ENCODE measurements around the gene UBE2E2. TPM values are rescaled to one million over a fixed set of nuclear protein-coding genes. Genes with fewer than 3 reads are reported as not detected.

UBE2E2 gene
- total RNA-seq, 1 donor from 2014 or later = 89.8 TPM

DNA sequence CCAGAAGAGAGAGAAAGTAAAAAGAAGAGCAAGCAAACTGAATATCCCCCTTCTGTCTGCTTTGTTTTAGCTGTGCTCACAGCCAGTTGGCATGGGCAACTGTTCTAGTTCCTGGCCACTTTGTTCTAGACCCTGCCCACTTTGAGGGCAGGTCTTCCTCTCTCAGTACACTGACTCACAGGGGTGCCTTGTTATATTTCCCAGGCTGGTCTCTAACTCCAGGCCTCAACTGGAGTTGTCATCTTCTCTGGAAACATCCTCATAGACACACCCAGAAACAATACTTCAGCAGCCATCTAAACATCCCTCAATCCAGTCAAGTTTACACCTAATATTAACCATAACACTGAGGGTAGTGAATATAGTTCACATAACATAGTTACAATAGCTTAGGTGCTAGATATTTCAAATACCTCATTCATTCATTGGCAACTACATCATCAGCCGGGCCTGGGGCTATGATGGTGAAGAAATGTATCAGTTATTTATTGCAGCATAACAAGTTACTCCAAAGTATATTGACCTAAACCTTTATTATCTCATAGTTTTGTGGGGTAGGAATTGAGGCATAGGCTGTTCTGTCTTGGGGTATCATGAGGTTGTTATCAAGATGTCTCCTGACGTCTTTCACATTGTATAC, 106.0 kb downstream of the UBE2E2 start:
- Histone ChIP-seq H3K36me3 (no peaks in the 10 kb centered on the region), H3K27ac (no peak overlapping the region), H3K9me3 (ENCODE audit: low read depth) (no peaks in the 10 kb centered on the region), H3K27me3 (no peaks in the 10 kb centered on the region), H3K4me3 (no peak overlapping the region), H4K20me1 (ENCODE audit: low read depth) (peaks cover 21% of the 10 kb centered on the region), H3K4me2 (no peak overlapping the region), H3F3A (ENCODE audit: low read depth) (no peaks in the 10 kb centered on the region), H2AFZ (replicated peaks) (no peak overlapping the region), H3K79me2 (ENCODE audit: low read depth) (peaks cover 62% of the 10 kb centered on the region), H3K9ac (no peak overlapping the region), H3K4me1 (peaks cover 3% of the 10 kb centered on the region)
- Mint-ChIP-seq H3K27ac (no peak overlapping the region), H3K27me3 (ENCODE audit: insufficient read depth, low read depth) (peaks cover 2% of the 10 kb centered on the region), H3K4me3 (no peak overlapping the region), H3K36me3 (peaks cover 6% of the 10 kb centered on the region), H3K4me1 (no peaks in the 10 kb centered on the region), H3K9me3 (no peaks in the 10 kb centered on the region)
- TF ChIP-seq, protein P1, sequence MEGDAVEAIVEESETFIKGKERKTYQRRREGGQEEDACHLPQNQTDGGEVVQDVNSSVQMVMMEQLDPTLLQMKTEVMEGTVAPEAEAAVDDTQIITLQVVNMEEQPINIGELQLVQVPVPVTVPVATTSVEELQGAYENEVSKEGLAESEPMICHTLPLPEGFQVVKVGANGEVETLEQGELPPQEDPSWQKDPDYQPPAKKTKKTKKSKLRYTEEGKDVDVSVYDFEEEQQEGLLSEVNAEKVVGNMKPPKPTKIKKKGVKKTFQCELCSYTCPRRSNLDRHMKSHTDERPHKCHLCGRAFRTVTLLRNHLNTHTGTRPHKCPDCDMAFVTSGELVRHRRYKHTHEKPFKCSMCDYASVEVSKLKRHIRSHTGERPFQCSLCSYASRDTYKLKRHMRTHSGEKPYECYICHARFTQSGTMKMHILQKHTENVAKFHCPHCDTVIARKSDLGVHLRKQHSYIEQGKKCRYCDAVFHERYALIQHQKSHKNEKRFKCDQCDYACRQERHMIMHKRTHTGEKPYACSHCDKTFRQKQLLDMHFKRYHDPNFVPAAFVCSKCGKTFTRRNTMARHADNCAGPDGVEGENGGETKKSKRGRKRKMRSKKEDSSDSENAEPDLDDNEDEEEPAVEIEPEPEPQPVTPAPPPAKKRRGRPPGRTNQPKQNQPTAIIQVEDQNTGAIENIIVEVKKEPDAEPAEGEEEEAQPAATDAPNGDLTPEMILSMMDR (IDR thresholded peaks at IDR 0.05) = no peak
- TF ChIP-seq EZH2phosphoT487 (IDR thresholded peaks at IDR 0.05) (no peak), EZH2 (IDR thresholded peaks at IDR 0.05) (no peak)
- DNase-seq (ENCODE audit: low spot score) = no peak

DNA sequence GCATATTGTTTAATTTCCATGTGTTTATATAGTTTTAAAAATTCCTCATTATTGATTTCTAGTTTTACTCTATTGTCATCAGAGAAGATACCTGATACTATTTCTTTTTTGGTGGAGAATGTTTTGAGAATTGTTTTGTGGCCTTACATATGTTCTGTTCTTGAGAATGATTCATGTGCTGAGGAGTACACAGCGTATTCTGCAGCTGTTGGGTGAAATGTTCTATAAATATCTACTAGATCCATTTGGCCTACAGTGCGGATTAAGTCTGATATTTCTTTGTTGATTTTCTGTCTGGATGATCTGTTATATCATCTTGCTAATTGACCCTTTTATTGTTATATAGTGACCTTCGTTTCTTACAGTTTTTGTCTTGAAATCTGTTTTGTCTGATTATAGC, 109.7 kb downstream of the UBE2E2 start:
- no peaks in the 10 kb centered on the region for H3K9me3 ChIP-seq (ENCODE audit: low read depth)
- H3K4me1 ChIP-seq = no peaks in the 10 kb centered on the region
- Mint-ChIP-seq H3K36me3 (peaks cover 10% of the 10 kb centered on the region), H3K27me3 (ENCODE audit: insufficient read depth, low read depth) (peaks cover 2% of the 10 kb centered on the region), H3K9me3 (peaks cover 7% of the 10 kb centered on the region), H3K4me1 (no peaks in the 10 kb centered on the region), H3K4me3 (no peak overlapping the region), H3K27ac (no peak overlapping the region)
- H3K9ac ChIP-seq = no peak overlapping the region
- no peak for DNase-seq (ENCODE audit: low spot score)
- no peaks in the 10 kb centered on the region for H3K36me3 ChIP-seq
- H3K79me2 ChIP-seq (ENCODE audit: low read depth) = peaks cover 51% of the 10 kb centered on the region
- peaks cover 3% of the 10 kb centered on the region for H4K20me1 ChIP-seq (ENCODE audit: low read depth)
- TF ChIP-seq, protein P1 (IDR thresholded peaks at IDR 0.05) = no peak
- TF ChIP-seq EZH2 (IDR thresholded peaks at IDR 0.05) (no peak), EZH2phosphoT487 (IDR thresholded peaks at IDR 0.05) (no peak)
- H3K27ac ChIP-seq = no peak overlapping the region
- H2AFZ ChIP-seq (replicated peaks) = no peak overlapping the region
- H3F3A ChIP-seq (ENCODE audit: low read depth) = no peaks in the 10 kb centered on the region
- no peak overlapping the region for H3K4me2 ChIP-seq
- no peaks in the 10 kb centered on the region for H3K27me3 ChIP-seq
- no peak overlapping the region for H3K4me3 ChIP-seq

DNA sequence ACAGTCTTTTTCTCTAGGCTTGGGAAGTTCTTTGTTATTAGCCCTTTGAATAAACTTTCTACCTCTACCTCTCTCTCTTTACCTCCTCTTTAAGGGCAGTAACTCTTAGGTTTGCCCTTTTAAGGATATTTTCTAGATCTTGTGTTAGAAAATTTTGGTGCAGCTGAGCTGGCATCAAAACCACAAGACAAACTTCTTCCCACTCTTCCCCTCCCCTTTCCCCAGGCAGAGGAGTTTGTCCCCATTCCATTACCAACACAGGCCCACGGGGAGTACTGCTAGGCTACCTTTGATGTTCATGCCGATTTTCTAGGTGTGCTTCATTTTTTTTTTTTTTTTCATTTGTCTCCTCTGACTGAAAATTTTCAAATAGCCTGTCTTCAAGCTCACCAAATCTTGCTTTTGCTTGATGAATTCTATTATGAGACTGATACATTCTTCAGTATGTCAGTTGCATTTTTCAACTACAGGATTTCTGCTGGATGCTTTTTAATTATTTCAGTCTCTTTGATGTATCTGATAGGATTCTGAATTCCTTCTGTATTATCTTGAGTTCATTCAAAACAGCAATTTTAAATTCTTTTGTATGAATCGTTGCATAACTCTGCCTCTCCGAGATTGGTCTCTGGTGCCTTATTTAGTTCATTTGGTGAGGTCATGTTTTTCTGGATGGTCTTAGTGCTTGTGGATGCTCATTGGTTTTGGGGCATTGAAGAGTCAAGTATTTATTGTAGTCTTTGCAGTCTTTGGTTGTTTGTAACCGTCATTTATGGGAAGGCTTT, 112.0 kb downstream of the UBE2E2 start:
- Mint-ChIP-seq H3K36me3 (peaks cover 11% of the 10 kb centered on the region), H3K9me3 (peaks cover 7% of the 10 kb centered on the region), H3K4me3 (no peak overlapping the region), H3K27ac (no peak overlapping the region), H3K27me3 (ENCODE audit: insufficient read depth, low read depth) (no peaks in the 10 kb centered on the region), H3K4me1 (no peaks in the 10 kb centered on the region)
- Histone ChIP-seq H3F3A (ENCODE audit: low read depth) (no peaks in the 10 kb centered on the region), H3K9me3 (ENCODE audit: low read depth) (no peaks in the 10 kb centered on the region), H2AFZ (replicated peaks) (no peak overlapping the region), H3K27me3 (no peaks in the 10 kb centered on the region), H4K20me1 (ENCODE audit: low read depth) (peaks cover 7% of the 10 kb centered on the region), H3K79me2 (ENCODE audit: low read depth) (peaks cover 54% of the 10 kb centered on the region), H3K4me2 (no peak overlapping the region), H3K4me3 (no peak overlapping the region), H3K4me1 (no peaks in the 10 kb centered on the region), H3K9ac (no peak overlapping the region), H3K36me3 (no peaks in the 10 kb centered on the region), H3K27ac (no peak overlapping the region)
- no peak for DNase-seq (ENCODE audit: low spot score)
- TF ChIP-seq EZH2 (IDR thresholded peaks at IDR 0.05) (no peak), EZH2phosphoT487 (IDR thresholded peaks at IDR 0.05) (no peak)
- TF ChIP-seq, protein P1 (IDR thresholded peaks at IDR 0.05) = no peak
